ENCODE measurements around the gene SMC2.

SMC2 gene

GRCh38 chr9:104099630-104100029 is 5.5 kb downstream of the SMC2 start (continued):
- no peak for TF ChIP-seq ZSCAN5A (tag by site-specific recombination; IDR thresholded peaks at IDR 0.05)
- no peak for TF ChIP-seq ZNF114 (tag by site-specific recombination; IDR thresholded peaks at IDR 0.05)

DNA sequence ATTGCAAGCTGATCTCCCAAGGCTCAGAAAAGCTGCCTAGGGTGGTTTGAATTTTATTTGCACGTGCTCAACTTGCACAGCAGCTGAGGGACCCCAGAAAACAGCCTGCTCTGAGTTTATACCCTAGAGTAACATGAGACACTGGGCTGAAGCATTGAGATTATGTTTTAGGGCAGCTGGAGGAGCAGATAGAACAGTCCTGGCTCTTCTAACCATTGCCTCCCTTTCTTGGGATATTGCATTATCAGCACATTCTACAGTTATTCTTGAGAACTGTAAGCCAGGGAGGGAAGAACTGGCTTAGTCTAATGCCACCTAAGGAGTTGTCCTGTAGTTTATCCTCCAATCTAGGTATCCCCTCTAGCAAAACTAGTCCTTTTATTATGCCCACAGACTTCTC is 10.3 kb downstream of the SMC2 start:
- ChIA-PET POLR2A (interaction anchor here (1.0 kb wide), 1 partner anchor 10 kb away, joined by 4 read pairs; the partner anchor contains the start of gene SMC2), CTCF (interaction anchor here (0.6 kb wide), 1 partner anchor 141 kb away, joined by 4 read pairs; no protein-coding TSS in a partner anchor)
- Histone ChIP-seq H3K4me1 (ENCODE audit: control insufficient read depth, insufficient read depth, low read length) (no peaks in the 10 kb centered on the region), H3K27ac (ENCODE audit: extremely low read depth, low read depth, low read length) (no peak overlapping the region), H3K9me3 (ENCODE audit: control insufficient read depth, insufficient read depth, low read depth, low read length) (no peaks in the 10 kb centered on the region), H3K4me3 (ENCODE audit: low read depth, low read length) (no peak overlapping the region), H3K36me3 (ENCODE audit: control insufficient read depth in 2 of 2, insufficient read depth in 1 of 2, low read length in 2 of 2) (peaks cover 36 to 95% of the 10 kb centered on the region in 2 experiments)
- TF ChIP-seq ZNF776 (tag by site-specific recombination; IDR thresholded peaks at IDR 0.05; ENCODE audit: borderline replicate concordance) (no peak), SETDB1 (IDR thresholded peaks at IDR 0.05; ENCODE audit: insufficient read length, low read length) (no peak), ZNF423 (tag by site-specific recombination; IDR thresholded peaks at IDR 0.05) (no peak), WT1 (tag by site-specific recombination; IDR thresholded peaks at IDR 0.05) (no peak), ZNF571 (tag by site-specific recombination; IDR thresholded peaks at IDR 0.05) (no peak), OVOL3 (tag by site-specific recombination; IDR thresholded peaks at IDR 0.05) (no peak), ZNF214 (tag by site-specific recombination; IDR thresholded peaks at IDR 0.05; ENCODE audit: borderline replicate concordance) (no peak), ZNF121 (tag by site-specific recombination; IDR thresholded peaks at IDR 0.05) (no peak), ZNF548 (tag by site-specific recombination; IDR thresholded peaks at IDR 0.05) (no peak), SCRT1 (tag by site-specific recombination; IDR thresholded peaks at IDR 0.05; ENCODE audit: borderline replicate concordance) (no peak), GLIS2 (tag by site-specific recombination; IDR thresholded peaks at IDR 0.05) (no peak), ZSCAN18 (tag by site-specific recombination; IDR thresholded peaks at IDR 0.05) (no peak), ZNF341 (tag by site-specific recombination; IDR thresholded peaks at IDR 0.05; ENCODE audit: low read depth) (no peak), REST (tag by site-specific recombination; IDR thresholded peaks at IDR 0.05) (no peak), ZNF23 (tag by site-specific recombination; IDR thresholded peaks at IDR 0.05; ENCODE audit: borderline replicate concordance) (no peak), ZNF292 (tag by site-specific recombination; IDR thresholded peaks at IDR 0.05; ENCODE audit: borderline replicate concordance, low read depth) (no peak), ZSCAN23 (tag by site-specific recombination; IDR thresholded peaks at IDR 0.05) (no peak), ZNF549 (tag by site-specific recombination; IDR thresholded peaks at IDR 0.05) (no peak), ZBTB7A (tag by site-specific recombination; IDR thresholded peaks at IDR 0.05; ENCODE audit: low read depth) (no peak)
- TF ChIP-seq, protein P1, sequence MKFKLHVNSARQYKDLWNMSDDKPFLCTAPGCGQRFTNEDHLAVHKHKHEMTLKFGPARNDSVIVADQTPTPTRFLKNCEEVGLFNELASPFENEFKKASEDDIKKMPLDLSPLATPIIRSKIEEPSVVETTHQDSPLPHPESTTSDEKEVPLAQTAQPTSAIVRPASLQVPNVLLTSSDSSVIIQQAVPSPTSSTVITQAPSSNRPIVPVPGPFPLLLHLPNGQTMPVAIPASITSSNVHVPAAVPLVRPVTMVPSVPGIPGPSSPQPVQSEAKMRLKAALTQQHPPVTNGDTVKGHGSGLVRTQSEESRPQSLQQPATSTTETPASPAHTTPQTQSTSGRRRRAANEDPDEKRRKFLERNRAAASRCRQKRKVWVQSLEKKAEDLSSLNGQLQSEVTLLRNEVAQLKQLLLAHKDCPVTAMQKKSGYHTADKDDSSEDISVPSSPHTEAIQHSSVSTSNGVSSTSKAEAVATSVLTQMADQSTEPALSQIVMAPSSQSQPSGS (tag by site-specific recombination; IDR thresholded peaks at IDR 0.05; ENCODE audit: low read depth) = no peak
